Measurements from ENCODE around the gene RAB26.

The RAB26 gene

GRCh38 chr16:2163211-2163881 lies 14.9 kb downstream of the RAB26 start:
- TF ChIP-seq TSHZ2 (CRISPR knock-in tag; IDR thresholded peaks at IDR 0.05), result no peak
- no peak for TF ChIP-seq PATZ1 (CRISPR knock-in tag; IDR thresholded peaks at IDR 0.05; ENCODE audit: borderline replicate concordance)
- TF ChIP-seq RARB (CRISPR knock-in tag; IDR thresholded peaks at IDR 0.05), result no peak
- TF ChIP-seq CSRNP3 (CRISPR knock-in tag; IDR thresholded peaks at IDR 0.05), result no peak
- no peak for TF ChIP-seq BACH2 (CRISPR knock-in tag; IDR thresholded peaks at IDR 0.05; ENCODE audit: borderline replicate concordance)
- no peak for TF ChIP-seq OSR1 (CRISPR knock-in tag; IDR thresholded peaks at IDR 0.05)
- no peak for TF ChIP-seq ZNF8 (CRISPR knock-in tag; IDR thresholded peaks at IDR 0.05)
- no peak for TF ChIP-seq GLIS3 (CRISPR knock-in tag; IDR thresholded peaks at IDR 0.05)
- no peak for TF ChIP-seq ESRRG (CRISPR knock-in tag; IDR thresholded peaks at IDR 0.05)
- TF ChIP-seq TOX (CRISPR knock-in tag; IDR thresholded peaks at IDR 0.05; ENCODE audit: borderline replicate concordance), result no peak
- no peak for TF ChIP-seq ZFP30 (CRISPR knock-in tag; IDR thresholded peaks at IDR 0.05)
- no peak for TF ChIP-seq PPARA (CRISPR knock-in tag; IDR thresholded peaks at IDR 0.05; ENCODE audit: borderline replicate concordance)
- TF ChIP-seq ZNF565 (CRISPR knock-in tag; conservative IDR thresholded peaks at IDR 0.05; ENCODE audit: low read depth), result no peak
- no peak for TF ChIP-seq SNAI2 (CRISPR knock-in tag; IDR thresholded peaks at IDR 0.05)
- no peak for TF ChIP-seq ISL1 (CRISPR knock-in tag; IDR thresholded peaks at IDR 0.05)
- TF ChIP-seq TCF4 (CRISPR knock-in tag; IDR thresholded peaks at IDR 0.05; ENCODE audit: borderline replicate concordance), result no peak
- TF ChIP-seq CREB5 (CRISPR knock-in tag; IDR thresholded peaks at IDR 0.05; ENCODE audit: low read depth), result no peak
- TF ChIP-seq ZC3H10 (CRISPR knock-in tag; IDR thresholded peaks at IDR 0.05), result no peak
- no peak for ATAC-seq

GRCh38 chr16:2165861-2166260 lies 17.4 kb downstream of the RAB26 start:
- ATAC-seq, result no peak
- TF ChIP-seq BACH2 (CRISPR knock-in tag; IDR thresholded peaks at IDR 0.05; ENCODE audit: borderline replicate concordance) (no peak), CREB5 (CRISPR knock-in tag; IDR thresholded peaks at IDR 0.05; ENCODE audit: low read depth) (no peak), ZC3H10 (CRISPR knock-in tag; IDR thresholded peaks at IDR 0.05) (no peak), ISL1 (CRISPR knock-in tag; IDR thresholded peaks at IDR 0.05) (no peak), RARB (CRISPR knock-in tag; IDR thresholded peaks at IDR 0.05) (no peak), OSR1 (CRISPR knock-in tag; IDR thresholded peaks at IDR 0.05) (no peak), ESRRG (CRISPR knock-in tag; IDR thresholded peaks at IDR 0.05) (no peak), POU6F1 (CRISPR knock-in tag; IDR thresholded peaks at IDR 0.05; ENCODE audit: borderline replicate concordance, low read depth) (no peak)

All from SK-N-SH treated with all-trans-retinoic acid at 6 μM for 48 hours (cell line).